Fibroblast of pulmonary artery (primary cell): ENCODE measurements around the gene MDK.

ENCODE experiments used
- DNase-seq: peaks from one replicate; pipeline ENCODE4 v3.0.0-alpha.2; 2010; ENCODE audit warnings: low read depth
- H3K4me3 ChIP-seq: replicated peaks from 2 replicates; pipeline ENCODE4 v1.5.1; 2011; ENCODE audit warnings: low read depth, mild to moderate bottlenecking, control low read depth, low read length, moderate library complexity
- TF ChIP-seq, protein P1 (sequence below): IDR thresholded peaks from 2 replicates; pipeline ENCODE4 v1.5.1; 2011; ENCODE audit warnings: mild to moderate bottlenecking, control low read depth, low read length, inconsistent platforms; ENCODE audit errors: missing control alignments

The MDK gene

DNA sequence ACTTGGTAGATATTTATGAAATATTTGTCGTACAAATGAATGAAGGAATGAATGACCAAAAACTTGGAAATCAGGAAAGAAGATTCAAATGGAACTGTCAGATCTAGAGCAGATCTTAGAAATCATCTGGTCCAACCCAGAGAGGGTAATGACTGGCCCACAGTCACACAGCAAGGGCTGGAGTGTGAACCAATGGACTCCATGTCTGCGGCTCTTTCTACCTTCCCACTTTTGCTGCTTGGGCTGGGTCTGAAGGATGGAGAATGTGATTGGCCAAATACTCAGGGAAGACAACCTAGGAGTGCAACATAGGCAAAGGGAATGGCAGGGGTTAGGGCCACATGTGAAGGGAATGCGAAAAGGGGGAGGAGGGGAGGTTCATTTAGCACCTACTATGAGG, 40.0 kb upstream of the MDK start:
- TF ChIP-seq, protein P1, sequence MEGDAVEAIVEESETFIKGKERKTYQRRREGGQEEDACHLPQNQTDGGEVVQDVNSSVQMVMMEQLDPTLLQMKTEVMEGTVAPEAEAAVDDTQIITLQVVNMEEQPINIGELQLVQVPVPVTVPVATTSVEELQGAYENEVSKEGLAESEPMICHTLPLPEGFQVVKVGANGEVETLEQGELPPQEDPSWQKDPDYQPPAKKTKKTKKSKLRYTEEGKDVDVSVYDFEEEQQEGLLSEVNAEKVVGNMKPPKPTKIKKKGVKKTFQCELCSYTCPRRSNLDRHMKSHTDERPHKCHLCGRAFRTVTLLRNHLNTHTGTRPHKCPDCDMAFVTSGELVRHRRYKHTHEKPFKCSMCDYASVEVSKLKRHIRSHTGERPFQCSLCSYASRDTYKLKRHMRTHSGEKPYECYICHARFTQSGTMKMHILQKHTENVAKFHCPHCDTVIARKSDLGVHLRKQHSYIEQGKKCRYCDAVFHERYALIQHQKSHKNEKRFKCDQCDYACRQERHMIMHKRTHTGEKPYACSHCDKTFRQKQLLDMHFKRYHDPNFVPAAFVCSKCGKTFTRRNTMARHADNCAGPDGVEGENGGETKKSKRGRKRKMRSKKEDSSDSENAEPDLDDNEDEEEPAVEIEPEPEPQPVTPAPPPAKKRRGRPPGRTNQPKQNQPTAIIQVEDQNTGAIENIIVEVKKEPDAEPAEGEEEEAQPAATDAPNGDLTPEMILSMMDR: no peak
- H3K4me3 ChIP-seq: no peak overlapping the region
- no peak for DNase-seq

DNA sequence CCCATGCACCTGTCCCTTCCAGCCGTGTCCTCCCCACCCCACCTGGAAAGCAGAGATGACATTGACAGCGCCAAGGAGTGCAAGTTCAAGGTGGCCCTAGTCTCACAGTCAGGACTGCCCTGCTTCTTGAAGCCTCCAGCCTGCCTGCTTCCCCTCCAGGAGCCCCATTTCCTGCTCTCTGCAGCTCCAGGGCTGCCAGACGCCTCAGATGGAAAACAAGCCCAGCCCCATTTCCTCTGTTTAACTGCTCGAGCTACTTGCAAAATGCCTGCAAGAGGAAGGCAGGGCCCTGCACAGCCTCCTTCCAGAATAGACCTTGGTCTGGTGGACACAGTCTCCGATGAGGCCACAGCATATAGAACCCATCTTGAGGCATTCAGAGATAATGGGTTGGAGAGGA, 39.2 kb upstream of the MDK start:
- TF ChIP-seq, protein P1: no peak
- DNase-seq: peak; percentile 50
- no peak overlapping the region for H3K4me3 ChIP-seq

DNA sequence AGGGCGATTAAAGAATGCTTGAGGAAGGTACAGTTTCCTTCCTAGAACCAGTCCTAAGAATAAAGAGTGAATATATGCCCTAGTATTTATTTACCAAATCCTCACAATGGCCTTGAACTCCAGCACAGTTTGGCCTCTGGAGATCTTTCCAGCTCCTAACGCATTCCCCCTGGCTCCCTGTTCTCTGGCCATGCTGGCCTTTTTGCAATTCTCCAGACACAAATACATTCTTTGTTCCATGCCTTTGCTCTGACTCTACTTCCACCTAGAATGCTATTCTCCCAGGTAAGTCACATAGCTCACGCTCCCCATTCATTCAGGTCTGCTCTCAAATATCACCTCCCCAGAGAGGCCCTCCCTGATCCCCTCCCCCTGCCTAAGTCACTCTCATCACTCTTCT, 37.9 kb upstream of the MDK start:
- no peak overlapping the region for H3K4me3 ChIP-seq
- TF ChIP-seq, protein P1: no peak
- DNase-seq: no peak

DNA sequence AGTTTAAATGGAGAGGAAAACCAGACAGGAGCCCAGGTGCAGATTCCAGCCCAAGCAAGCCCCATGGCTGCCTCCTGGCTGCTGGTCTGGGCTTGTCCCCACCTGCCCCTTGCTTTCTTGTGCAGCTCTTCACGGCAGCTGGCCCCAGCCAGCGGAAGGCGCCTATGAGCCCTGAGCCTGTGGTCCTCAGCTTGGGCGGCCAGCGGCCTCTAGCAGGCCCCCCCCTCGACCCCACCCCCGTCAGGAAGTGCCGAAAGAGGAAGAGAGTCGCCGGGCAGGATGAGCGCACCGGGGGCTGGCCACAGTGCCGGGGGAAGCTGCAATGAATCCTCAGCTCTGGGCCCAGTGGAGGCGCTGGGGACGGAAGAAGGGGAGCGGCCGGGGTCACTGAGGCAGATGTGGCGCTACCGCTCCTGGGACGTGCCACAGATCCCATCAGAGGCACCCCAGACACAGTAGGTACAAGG, 36.3 kb upstream of the MDK start:
- no peak overlapping the region for H3K4me3 ChIP-seq
- TF ChIP-seq, protein P1: no peak
- no peak for DNase-seq

DNA sequence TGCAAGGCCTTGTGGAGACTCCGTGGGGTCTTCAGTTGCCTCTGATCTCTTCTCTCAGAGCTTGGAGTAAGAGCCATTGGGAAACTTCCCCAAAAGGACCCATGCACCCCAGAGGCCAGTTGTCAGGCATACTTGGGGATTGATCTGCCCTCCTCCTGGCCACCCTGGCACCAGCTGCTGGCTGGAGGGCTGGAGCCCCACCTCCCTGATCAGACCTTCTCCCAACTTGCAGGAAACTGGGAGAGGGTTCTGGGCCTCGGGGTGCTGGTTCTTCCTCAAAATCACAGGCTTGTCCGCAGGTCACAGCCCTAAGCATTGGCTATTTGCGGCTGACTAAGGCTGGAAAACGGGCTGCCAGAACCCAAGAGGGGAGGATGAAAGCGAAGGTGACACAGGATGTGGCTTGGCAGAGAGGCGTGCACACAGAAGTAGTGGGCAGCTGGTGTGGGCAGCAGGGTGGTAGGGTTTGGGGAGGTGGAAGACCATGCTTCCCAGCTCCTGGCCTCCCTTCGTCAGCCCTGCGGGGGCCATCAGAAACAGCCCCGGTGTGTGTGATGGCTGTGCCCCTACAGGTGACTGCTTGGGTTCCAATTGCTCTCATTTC, 35.5 kb upstream of the MDK start:
- no peak overlapping the region for H3K4me3 ChIP-seq
- TF ChIP-seq, protein P1: no peak
- no peak for DNase-seq

- H3K4me3 ChIP-seq: peak within 1 kb of the TSS; percentile 79
- DNase-seq: peak; percentile 81
- TF ChIP-seq, protein P1: peak; percentile 19
Observed at GRCh38 chr11:46346886-46347636, 34.4 kb upstream of the MDK start, which contains the start of gene DGKZ. Gene DGKZ (plus strand): TSS chr11:46347463. CDS start chr11:46347660, 197 bp downstream.
